ENCODE measurements around the gene ZNF862.
A peak's percentile ranks its signal among the peaks of the same experiment; 100 is the strongest.

The ZNF862 gene

GRCh38 chr7:149854611-149855360 is 16.6 kb downstream of the ZNF862 start:
- DNase-seq (ENCODE audit: low read depth): peak; percentile 31
- no peak for TF ChIP-seq CTCF (conservative IDR thresholded peaks at IDR 0.05; ENCODE audit: low read length)
- no peak overlapping the region for H3K4me3 ChIP-seq (ENCODE audit: low read length)

GRCh38 chr7:149855361-149856305 is 17.5 kb downstream of the ZNF862 start:
- no peak overlapping the region for H3K4me3 ChIP-seq (ENCODE audit: low read length)
- peak; percentile 51 for DNase-seq (ENCODE audit: low read depth)
- TF ChIP-seq CTCF (conservative IDR thresholded peaks at IDR 0.05; ENCODE audit: low read length): no peak

- no peak for TF ChIP-seq CTCF (conservative IDR thresholded peaks at IDR 0.05; ENCODE audit: low read length)
- DNase-seq (ENCODE audit: low read depth): no peak
- no peak overlapping the region for H3K4me3 ChIP-seq (ENCODE audit: low read length)
These were observed 18.4 kb downstream of the ZNF862 start for GRCh38 chr7:149856583-149856982.

GRCh38 chr7:149859369-149859768 is 21.2 kb downstream of the ZNF862 start:
- TF ChIP-seq CTCF (conservative IDR thresholded peaks at IDR 0.05; ENCODE audit: low read length): no peak
- no peak for DNase-seq (ENCODE audit: low read depth)

GRCh38 chr7:149859876-149860275 is 21.7 kb downstream of the ZNF862 start:
- TF ChIP-seq CTCF (conservative IDR thresholded peaks at IDR 0.05; ENCODE audit: low read length): no peak
- no peak for DNase-seq (ENCODE audit: low read depth)
- no peak overlapping the region for H3K4me3 ChIP-seq (ENCODE audit: low read length)

More at GRCh38 chr7:149859369-149859768, 21.2 kb downstream of the ZNF862 start:
- no peak overlapping the region for H3K4me3 ChIP-seq (ENCODE audit: low read length)

- H3K4me3 ChIP-seq (ENCODE audit: low read length): no peak overlapping the region
- TF ChIP-seq CTCF (conservative IDR thresholded peaks at IDR 0.05; ENCODE audit: low read length): no peak; the same call in 1 of the 2 replicates
- no peak for DNase-seq (ENCODE audit: low read depth)
These were observed 22.9 kb downstream of the ZNF862 start for GRCh38 chr7:149860821-149861727.

All from AG10803 (cell line).